Activated CD8-positive, alpha-beta memory T cell treated with anti-CD3 and anti-CD28 coated beads, Interleukin-2, amount 50 U/mL, for 4 hours (primary cell): ENCODE measurements around the gene CFAP20DC.
"Not testable (repeated sequence)": the region's sequence is repeated elsewhere in the genome, so short reads cannot be mapped to it uniquely, and the experiment has no call there.

Experiments
- DNase-seq: peaks from one replicate; pipeline ENCODE4 v3.0.0-alpha.2; 2020

CFAP20DC gene

DNA sequence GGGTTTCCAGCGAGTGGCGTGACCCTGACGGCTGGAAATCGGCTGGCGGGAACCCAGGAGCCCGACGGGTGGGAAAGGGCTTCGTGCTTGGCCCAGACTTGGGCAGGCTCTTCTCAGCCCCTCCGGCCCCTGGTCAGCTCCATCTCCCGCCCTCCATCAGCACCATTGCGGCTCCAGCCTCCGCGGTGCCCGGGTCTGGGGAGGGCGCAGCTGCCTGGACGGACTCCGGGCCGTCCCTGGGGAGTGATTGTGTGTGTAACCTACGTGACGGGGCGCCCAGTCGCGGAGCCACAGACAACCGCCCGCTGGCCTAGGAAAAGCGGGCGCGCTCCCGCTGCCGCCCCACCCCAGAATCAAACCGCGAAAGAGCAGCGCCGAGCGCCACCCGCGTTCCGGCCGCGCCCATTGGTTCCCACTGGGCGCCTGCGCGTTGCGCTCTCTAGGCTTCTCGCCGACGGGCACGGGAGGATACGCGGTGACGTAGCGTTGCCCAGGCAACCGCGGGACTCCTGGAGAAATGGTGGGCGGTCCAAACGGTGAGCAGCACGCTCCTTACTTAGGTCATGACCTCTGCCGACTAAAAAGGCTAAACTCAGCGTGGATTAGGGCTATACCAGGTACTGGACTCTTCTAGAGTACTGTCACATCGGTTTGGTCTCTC is at the start of gene CFAP20DC:
Gene CFAP20DC (minus strand): TSS at position 355 of the 661 bp plus-strand sequence. CDS start 394 bp downstream, outside the sequence.
- DNase-seq = peak; percentile 84

- DNase-seq = not testable (repeated sequence)
Observed at GRCh38 chr3:59098516-59098915, 48.7 kb upstream of the CFAP20DC start.

- no peak for DNase-seq
Observed at GRCh38 chr3:59094446-59094845, 44.6 kb upstream of the CFAP20DC start.

DNA sequence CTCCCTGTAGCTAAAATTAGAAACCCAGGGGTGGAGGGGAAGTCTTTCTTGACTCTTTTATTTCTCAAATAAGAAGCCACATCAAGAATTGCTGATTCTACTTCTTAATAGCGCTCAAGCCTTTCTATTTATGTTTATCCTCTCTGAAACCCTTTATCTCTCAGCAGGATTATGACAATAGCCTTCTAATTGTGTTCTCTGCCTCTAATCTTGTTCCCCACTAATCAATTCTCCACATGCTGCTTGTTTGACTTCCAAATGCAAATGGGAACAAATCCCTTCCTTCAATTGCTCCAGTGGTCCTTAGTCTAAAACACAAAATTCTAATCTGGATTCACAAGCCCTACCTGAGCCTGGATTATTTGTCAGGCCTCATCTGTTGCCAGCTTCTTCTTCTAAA is 43.7 kb upstream of the CFAP20DC start:
- no peak for DNase-seq

GRCh38 chr3:59088761-59089160 is 38.9 kb upstream of the CFAP20DC start:
- DNase-seq = no peak

- no peak for DNase-seq
Observed at GRCh38 chr3:59085976-59086375, 36.2 kb upstream of the CFAP20DC start.

DNA sequence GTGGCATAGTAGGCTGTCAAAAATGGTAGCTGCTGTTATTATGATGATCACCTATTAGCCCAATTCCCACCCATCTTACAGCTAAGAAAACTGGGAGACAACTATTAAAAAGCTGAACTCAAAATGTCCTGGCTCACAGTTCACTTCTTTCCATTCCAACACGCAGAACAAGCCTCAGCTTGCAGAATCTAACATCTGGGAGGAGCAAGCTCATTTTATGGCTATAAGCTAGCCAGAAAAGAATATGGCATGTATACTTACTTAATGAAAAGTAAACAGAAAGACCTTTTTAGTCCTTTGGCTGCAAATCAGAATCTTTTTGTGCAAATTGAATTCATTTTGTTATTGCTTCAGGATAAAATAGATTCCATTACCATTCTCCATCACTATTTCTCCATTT is 34.8 kb upstream of the CFAP20DC start:
- DNase-seq = no peak

- no peak for DNase-seq
Observed at GRCh38 chr3:59082106-59082505, 32.3 kb upstream of the CFAP20DC start.

DNA sequence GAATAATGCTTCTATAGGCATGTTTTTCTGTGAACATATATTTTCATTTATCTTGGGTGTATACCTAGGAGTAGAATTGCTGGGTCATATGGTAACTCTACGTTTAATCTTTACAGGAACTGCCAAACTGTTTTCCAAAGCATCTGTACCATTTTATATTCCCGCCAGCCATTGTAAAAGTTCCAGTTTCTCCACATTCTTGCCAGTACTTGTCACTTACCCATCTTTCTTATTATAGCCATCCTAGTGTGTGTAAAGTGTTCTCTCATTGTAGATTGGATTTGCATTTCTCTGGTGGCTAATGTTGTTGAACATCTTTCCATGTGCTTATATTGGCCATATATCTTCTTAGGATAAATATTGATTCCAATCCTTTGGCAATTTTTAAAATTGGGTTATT is 31.2 kb upstream of the CFAP20DC start:
- DNase-seq = no peak

GRCh38 chr3:59079962-59080361 is 30.1 kb upstream of the CFAP20DC start:
- no peak for DNase-seq

GRCh38 chr3:59074764-59075163 is 24.9 kb upstream of the CFAP20DC start:
- DNase-seq = no peak

DNA sequence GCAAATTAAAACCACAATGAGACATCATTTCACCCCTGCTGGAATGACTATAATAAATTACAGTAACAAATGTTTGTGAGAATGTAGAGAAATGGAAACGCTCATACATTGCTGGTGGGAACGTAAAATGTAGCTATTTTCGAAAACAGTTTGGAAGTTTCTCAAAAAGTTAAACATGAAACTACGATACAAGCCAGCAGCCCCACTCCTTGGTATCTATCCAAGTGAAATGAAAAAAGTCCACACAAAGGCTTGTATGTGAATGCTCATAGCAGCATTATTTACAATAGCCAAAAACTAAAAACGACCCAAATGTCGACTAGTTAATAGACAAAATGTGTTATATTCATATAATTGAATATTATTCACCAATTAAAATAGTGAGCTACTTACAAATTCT is 22.9 kb upstream of the CFAP20DC start:
- DNase-seq = no peak

- no peak for DNase-seq
Observed at GRCh38 chr3:59069838-59070237, 20.0 kb upstream of the CFAP20DC start.

GRCh38 chr3:59065240-59065639 is 15.4 kb upstream of the CFAP20DC start:
- no peak for DNase-seq

GRCh38 chr3:59064728-59065127 is 14.9 kb upstream of the CFAP20DC start:
- no peak for DNase-seq

GRCh38 chr3:59064276-59064675 is 14.5 kb upstream of the CFAP20DC start:
- no peak for DNase-seq

DNA sequence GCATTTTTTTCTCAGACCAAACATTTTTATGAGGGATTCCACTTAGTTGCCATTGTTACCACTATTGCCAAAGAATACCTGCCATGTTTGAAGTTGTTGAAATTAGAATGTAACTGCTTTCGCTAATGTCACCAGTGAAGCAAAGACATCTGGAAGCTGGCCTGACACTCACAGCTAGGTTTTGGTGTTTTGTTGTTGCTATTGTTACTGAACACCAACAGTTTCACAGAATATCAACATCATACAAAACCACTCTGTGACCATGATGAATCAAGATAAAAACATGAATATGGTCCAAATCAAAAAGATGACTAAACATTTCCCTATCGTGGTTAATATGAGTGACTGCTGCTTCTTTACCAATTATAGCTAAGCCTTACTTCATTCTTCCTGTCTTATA is 6.9 kb upstream of the CFAP20DC start:
- DNase-seq = no peak

- no peak for DNase-seq
Observed at GRCh38 chr3:59052803-59053411, 3.1 kb upstream of the CFAP20DC start.

DNA sequence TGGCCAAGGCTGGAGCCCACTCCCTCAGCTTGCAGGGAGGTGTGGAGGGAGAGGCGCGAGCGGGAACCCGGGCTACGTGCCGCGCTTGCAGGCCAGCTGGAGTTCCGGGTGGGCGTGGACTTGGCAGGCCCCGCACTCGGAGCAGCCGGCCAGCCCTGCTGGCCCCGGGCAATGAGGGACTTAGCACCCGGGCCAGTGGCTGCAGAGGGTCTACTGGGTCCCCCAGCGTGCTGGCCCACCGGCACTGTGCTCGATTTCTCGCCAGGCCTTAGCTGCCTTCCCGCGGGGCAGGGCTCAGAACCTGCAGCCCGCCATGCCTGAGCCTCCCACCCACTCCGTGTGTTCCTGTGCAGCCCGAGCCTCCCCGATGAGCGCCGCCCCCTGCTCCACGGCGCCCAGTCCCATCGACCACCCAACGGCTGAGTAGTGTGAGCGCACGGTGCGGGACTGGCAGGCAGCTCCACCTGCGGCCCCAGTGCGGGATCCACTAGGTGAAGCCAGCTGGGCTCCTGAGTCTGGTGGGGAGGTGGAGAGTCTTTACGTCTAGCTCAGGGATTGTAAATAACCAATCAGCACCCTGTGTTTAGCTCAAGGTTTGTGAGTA is 1.1 kb upstream of the CFAP20DC start:
- DNase-seq = not testable (repeated sequence)

- no peak for DNase-seq
Observed at GRCh38 chr3:59046839-59047238, 3.0 kb downstream of the CFAP20DC start.

- no peak for DNase-seq
Observed at GRCh38 chr3:59043391-59043790, 6.4 kb downstream of the CFAP20DC start.

DNA sequence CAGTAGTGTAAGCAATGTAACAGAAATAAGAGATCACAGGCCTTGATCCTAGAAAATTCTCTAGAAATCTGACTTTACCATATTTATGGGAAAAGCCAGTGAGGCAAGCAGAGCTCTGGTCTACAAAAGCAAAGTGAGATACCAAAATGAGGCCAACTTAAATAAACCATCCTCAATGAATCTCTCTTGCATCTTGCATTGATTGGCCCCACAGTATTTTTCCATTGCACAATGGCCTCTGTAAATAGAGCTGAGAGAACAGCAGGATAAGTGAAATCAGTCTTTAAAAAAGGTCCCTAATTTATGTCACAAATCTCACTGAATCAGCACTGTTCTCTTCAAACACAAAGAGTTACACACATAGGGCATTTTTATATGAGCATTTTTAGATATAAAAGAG is 8.9 kb downstream of the CFAP20DC start:
- no peak for DNase-seq

DNA sequence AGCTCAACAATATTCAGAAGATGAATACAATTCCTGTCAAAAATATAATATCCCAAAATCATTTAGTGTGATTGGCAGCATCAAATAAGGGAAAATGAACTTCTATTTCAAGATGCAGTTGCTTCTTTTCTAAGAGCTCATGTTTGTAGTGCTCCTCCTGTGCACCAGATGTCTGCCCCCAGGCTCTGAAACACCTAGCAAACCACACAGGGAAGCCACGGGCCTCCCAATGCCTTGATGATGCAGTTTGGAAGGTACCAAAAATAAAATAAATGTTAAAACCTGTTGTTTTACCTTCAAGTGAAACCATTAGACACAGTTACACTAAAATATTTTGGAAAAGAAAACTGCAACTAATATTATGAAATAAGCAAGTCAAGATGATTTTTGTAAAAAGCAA is 22.2 kb downstream of the CFAP20DC start:
- DNase-seq = no peak

- no peak for DNase-seq
Observed at GRCh38 chr3:59023612-59024011, 26.2 kb downstream of the CFAP20DC start.

DNA sequence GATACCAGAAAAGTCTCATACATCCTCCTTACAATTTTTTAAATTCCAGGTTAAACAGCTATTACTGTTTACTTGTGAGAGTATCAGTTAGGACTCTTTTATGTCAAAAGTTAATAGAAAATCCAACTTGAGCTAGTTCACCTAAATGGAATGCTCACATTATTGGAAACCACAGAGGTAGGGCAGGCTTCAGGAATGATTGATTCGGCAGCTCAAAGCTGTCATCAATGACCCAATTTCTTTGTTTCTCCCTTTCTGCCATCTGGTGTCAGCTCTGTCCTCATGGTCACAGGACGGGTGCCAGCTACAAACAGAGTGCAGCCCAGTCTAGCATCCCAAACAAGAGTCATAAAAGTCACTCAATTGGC is 32.2 kb downstream of the CFAP20DC start:
- DNase-seq = no peak
